Measurements from ENCODE around the gene PTOV1. TPM values are rescaled to one million over a fixed set of nuclear protein-coding genes. Genes with fewer than 3 reads are reported as not detected.

PTOV1 gene
- total RNA-seq, 1 experiment from 2014 or later, result 296 TPM

GRCh38 chr19:49857061-49857837, 6.3 kb downstream of the PTOV1 start (continued):
- TF ChIP-seq GTF2I (CRISPR knock-in tag; conservative IDR thresholded peaks at IDR 0.05) (peak; percentile 87), ZNF317 (CRISPR knock-in tag; IDR thresholded peaks at IDR 0.05; ENCODE audit: borderline replicate concordance, low read depth) (no peak), AR (CRISPR knock-in tag; IDR thresholded peaks at IDR 0.05) (no peak), HMGA2 (CRISPR knock-in tag; IDR thresholded peaks at IDR 0.05) (no peak), CREB1 (CRISPR knock-in tag; IDR thresholded peaks at IDR 0.05) (0 out of 2 replicates have a peak, but pooled peaks have one; percentile 17), TP53 (CRISPR knock-in tag; IDR thresholded peaks at IDR 0.05) (no peak), ZNF232 (CRISPR knock-in tag; IDR thresholded peaks at IDR 0.05) (0 out of 2 replicates have a peak, but pooled peaks have one; percentile 36), GRHL2 (CRISPR knock-in tag; IDR thresholded peaks at IDR 0.05; ENCODE audit: insufficient replicate concordance, severe bottlenecking) (no peak), NFE2L1 (CRISPR knock-in tag; IDR thresholded peaks at IDR 0.05) (no peak), PREB (CRISPR knock-in tag; IDR thresholded peaks at IDR 0.05; ENCODE audit: borderline replicate concordance) (no peak), ATF3 (CRISPR knock-in tag; conservative IDR thresholded peaks at IDR 0.05) (no peak), NR1H2 (CRISPR knock-in tag; IDR thresholded peaks at IDR 0.05) (no peak), FOXP1 (CRISPR knock-in tag; IDR thresholded peaks at IDR 0.05; ENCODE audit: borderline replicate concordance) (peak; percentile 71), ZSCAN18 (CRISPR knock-in tag; IDR thresholded peaks at IDR 0.05) (no peak), ATF2 (CRISPR knock-in tag; IDR thresholded peaks at IDR 0.05; ENCODE audit: borderline replicate concordance, low read depth) (no peak), SP1 (CRISPR knock-in tag; conservative IDR thresholded peaks at IDR 0.05) (no peak), ZMAT4 (CRISPR knock-in tag; IDR thresholded peaks at IDR 0.05) (no peak), ZNF512 (CRISPR knock-in tag; IDR thresholded peaks at IDR 0.05; ENCODE audit: borderline replicate concordance) (no peak), ZNF423 (CRISPR knock-in tag; IDR thresholded peaks at IDR 0.05) (no peak), E2F5 (CRISPR knock-in tag; IDR thresholded peaks at IDR 0.05) (no peak), NFATC4 (CRISPR knock-in tag; IDR thresholded peaks at IDR 0.05) (0 out of 2 replicates have a peak, but pooled peaks have one; percentile 23), EMX1 (CRISPR knock-in tag; IDR thresholded peaks at IDR 0.05) (peak; percentile 31; the same call in 1 of the 2 replicates), FOXP4 (CRISPR knock-in tag; IDR thresholded peaks at IDR 0.05) (no peak)

Measured in WTC11 (cell line).